Measurements from ENCODE around the gene MS4A6E.

MS4A6E gene

GRCh38 chr11:60370811-60371298 is 43.8 kb downstream of the MS4A6E start:
- no peak for TF ChIP-seq POLR2AphosphoS5 (IDR thresholded peaks at IDR 0.05; ENCODE audit: low read depth, low read length)
- no peak for TF ChIP-seq POLR2A (IDR thresholded peaks at IDR 0.05; ENCODE audit: low read depth, low read length)
- no peak for TF ChIP-seq PAX5 (IDR thresholded peaks at IDR 0.05; ENCODE audit: insufficient read depth, low read length, severe bottlenecking)
- TF ChIP-seq SPI1 (IDR thresholded peaks at IDR 0.05; ENCODE audit: low read depth, low read length) = no peak
- no peak for TF ChIP-seq POU2F2 (IDR thresholded peaks at IDR 0.05; ENCODE audit: low read depth, low read length)
- TF ChIP-seq TAF1 (IDR thresholded peaks at IDR 0.05; ENCODE audit: low read depth, low read length) = no peak
- no peak for DNase-seq (ENCODE audit: insufficient read length, low spot score)
- no peak for FAIRE-seq

GRCh38 chr11:60371386-60371785 is 44.3 kb downstream of the MS4A6E start:
- DNase-seq (ENCODE audit: insufficient read length, low spot score) = no peak
- FAIRE-seq = no peak
- TF ChIP-seq POLR2AphosphoS5 (IDR thresholded peaks at IDR 0.05; ENCODE audit: low read depth, low read length) = no peak
- TF ChIP-seq PAX5 (IDR thresholded peaks at IDR 0.05; ENCODE audit: insufficient read depth, low read length, severe bottlenecking) = no peak
- no peak for TF ChIP-seq TAF1 (IDR thresholded peaks at IDR 0.05; ENCODE audit: low read depth, low read length)
- no peak for TF ChIP-seq POU2F2 (IDR thresholded peaks at IDR 0.05; ENCODE audit: low read depth, low read length)
- no peak for TF ChIP-seq POLR2A (IDR thresholded peaks at IDR 0.05; ENCODE audit: low read depth, low read length)
- no peak for TF ChIP-seq SPI1 (IDR thresholded peaks at IDR 0.05; ENCODE audit: low read depth, low read length)

GRCh38 chr11:60371854-60372253 is 44.8 kb downstream of the MS4A6E start:
- no peak for TF ChIP-seq POU2F2 (IDR thresholded peaks at IDR 0.05; ENCODE audit: low read depth, low read length)
- DNase-seq (ENCODE audit: insufficient read length, low spot score) (no peak), FAIRE-seq (no peak)

- FAIRE-seq = peak; percentile 61
- no peak for DNase-seq (ENCODE audit: insufficient read length, low spot score)
- no peak for TF ChIP-seq POLR2AphosphoS5 (IDR thresholded peaks at IDR 0.05; ENCODE audit: low read depth, low read length)
- no peak for TF ChIP-seq POLR2A (IDR thresholded peaks at IDR 0.05; ENCODE audit: low read depth, low read length)
- TF ChIP-seq PAX5 (IDR thresholded peaks at IDR 0.05; ENCODE audit: insufficient read depth, low read length, severe bottlenecking) = no peak
- no peak for TF ChIP-seq SPI1 (IDR thresholded peaks at IDR 0.05; ENCODE audit: low read depth, low read length)
- no peak for TF ChIP-seq TAF1 (IDR thresholded peaks at IDR 0.05; ENCODE audit: low read depth, low read length)
- TF ChIP-seq POU2F2 (IDR thresholded peaks at IDR 0.05; ENCODE audit: low read depth, low read length) = no peak
Measured at GRCh38 chr11:60372767-60373166, 45.7 kb downstream of the MS4A6E start.

GRCh38 chr11:60375316-60375715 is 48.3 kb downstream of the MS4A6E start:
- DNase-seq (ENCODE audit: insufficient read length, low spot score) = no peak
- FAIRE-seq = no peak
- TF ChIP-seq POLR2A (IDR thresholded peaks at IDR 0.05; ENCODE audit: low read depth, low read length) = no peak

- peak; percentile 56 for FAIRE-seq
- TF ChIP-seq POLR2AphosphoS5 (IDR thresholded peaks at IDR 0.05; ENCODE audit: low read depth, low read length) (no peak), POU2F2 (IDR thresholded peaks at IDR 0.05; ENCODE audit: low read depth, low read length) (no peak), PAX5 (IDR thresholded peaks at IDR 0.05; ENCODE audit: insufficient read depth, low read length, severe bottlenecking) (no peak), TAF1 (IDR thresholded peaks at IDR 0.05; ENCODE audit: low read depth, low read length) (no peak)
- DNase-seq (ENCODE audit: insufficient read length, low spot score) = no peak
Measured at GRCh38 chr11:60376601-60377000, 49.5 kb downstream of the MS4A6E start.

GRCh38 chr11:60377401-60378136 is 50.5 kb downstream of the MS4A6E start:
- FAIRE-seq (peak; percentile 95), DNase-seq (ENCODE audit: insufficient read length, low spot score) (no peak)
- no peak for TF ChIP-seq TAF1 (IDR thresholded peaks at IDR 0.05; ENCODE audit: low read depth, low read length)
- TF ChIP-seq SPI1 (IDR thresholded peaks at IDR 0.05; ENCODE audit: low read depth, low read length) = peak; percentile 91
- TF ChIP-seq POLR2A (IDR thresholded peaks at IDR 0.05; ENCODE audit: low read depth, low read length) = no peak

- peak; percentile 42 for DNase-seq (ENCODE audit: insufficient read length, low spot score)
- no peak for FAIRE-seq
- TF ChIP-seq SPI1 (IDR thresholded peaks at IDR 0.05; ENCODE audit: low read depth, low read length) (peak; percentile 58), TAF1 (IDR thresholded peaks at IDR 0.05; ENCODE audit: low read depth, low read length) (peak; percentile 48), POU2F2 (IDR thresholded peaks at IDR 0.05; ENCODE audit: low read depth, low read length) (no peak), PAX5 (IDR thresholded peaks at IDR 0.05; ENCODE audit: insufficient read depth, low read length, severe bottlenecking) (peak; percentile 93), POLR2AphosphoS5 (IDR thresholded peaks at IDR 0.05; ENCODE audit: low read depth, low read length) (no peak; the same call in 1 of the 2 replicates)
Measured at GRCh38 chr11:60378354-60378753, 51.3 kb downstream of the MS4A6E start, which contains the start of gene MS4A7. TSS of gene MS4A7 (plus strand) at chr11:60378532. CDS start at chr11:60383142, 4,610 bp downstream.

GRCh38 chr11:60389279-60389910 is 62.3 kb downstream of the MS4A6E start:
- peak; percentile 77 for TF ChIP-seq SPI1 (IDR thresholded peaks at IDR 0.05; ENCODE audit: low read depth, low read length)
- TF ChIP-seq PAX5 (IDR thresholded peaks at IDR 0.05; ENCODE audit: insufficient read depth, low read length, severe bottlenecking) = no peak
- TF ChIP-seq POU2F2 (IDR thresholded peaks at IDR 0.05; ENCODE audit: low read depth, low read length) = no peak; the same call in 1 of the 2 replicates
- peak; percentile 11 for DNase-seq (ENCODE audit: insufficient read length, low spot score)
- FAIRE-seq = peak; percentile 91

GRCh38 chr11:60390419-60390818 is 63.4 kb downstream of the MS4A6E start:
- no peak for FAIRE-seq
- DNase-seq (ENCODE audit: insufficient read length, low spot score) = no peak
- TF ChIP-seq TAF1 (IDR thresholded peaks at IDR 0.05; ENCODE audit: low read depth, low read length) (no peak), POLR2A (IDR thresholded peaks at IDR 0.05; ENCODE audit: low read depth, low read length) (no peak), PAX5 (IDR thresholded peaks at IDR 0.05; ENCODE audit: insufficient read depth, low read length, severe bottlenecking) (no peak), POLR2AphosphoS5 (IDR thresholded peaks at IDR 0.05; ENCODE audit: low read depth, low read length) (no peak), POU2F2 (IDR thresholded peaks at IDR 0.05; ENCODE audit: low read depth, low read length) (no peak), SPI1 (IDR thresholded peaks at IDR 0.05; ENCODE audit: low read depth, low read length) (peak; percentile 38; the same call in 1 of the 2 replicates)
